HG03103 (cell line): Measurements from ENCODE around the gene FGF16.
"Not testable (repeated sequence)": the region's sequence is repeated elsewhere in the genome, so short reads cannot be mapped to it uniquely, and the experiment has no call there.

Experiments
- ATAC-seq: cut with Tn5 transposase; IDR thresholded peaks from one replicate; pipeline ENCODE4 v1.9.1; 2021; ENCODE audit warnings: low read depth; ENCODE audit not compliant: unreplicated experiment

The FGF16 gene

DNA sequence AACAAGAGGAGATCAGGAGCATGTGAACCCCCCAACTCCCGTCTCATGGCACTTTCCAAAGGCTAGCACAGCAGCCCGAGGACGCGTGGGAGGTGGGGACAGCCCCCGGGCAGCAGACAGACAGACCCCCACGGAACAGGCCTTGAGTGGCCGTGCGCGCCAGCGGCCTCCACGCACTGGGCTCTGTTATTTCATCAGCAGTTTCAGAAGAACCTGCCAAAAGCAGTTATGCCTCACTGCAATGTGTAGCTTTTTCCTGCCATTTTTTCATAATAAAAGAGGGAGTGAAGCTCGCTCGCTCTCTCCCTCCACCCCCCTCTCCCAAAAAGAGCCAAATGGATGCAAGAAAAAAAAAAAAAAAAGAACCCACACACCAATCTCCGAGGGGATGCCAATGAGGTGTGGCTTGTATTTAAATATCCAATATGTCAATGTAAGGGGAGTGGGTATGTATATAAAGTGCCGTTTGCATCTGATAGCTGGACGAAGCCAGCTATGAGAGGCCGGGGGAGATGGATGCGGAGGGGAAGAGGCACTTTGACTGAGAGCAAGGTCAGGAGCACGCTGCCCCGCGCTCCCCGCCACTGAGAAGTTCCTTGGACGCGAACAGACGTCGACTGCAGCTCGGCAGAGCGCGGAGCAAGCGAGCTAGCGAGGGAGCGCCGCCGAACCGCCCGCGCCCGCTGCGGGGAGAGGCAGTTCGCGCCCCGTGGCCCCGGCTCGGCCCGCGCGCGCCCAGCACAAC lies at the start of gene FGF16:
TSS of gene FGF16 (plus strand) at position 482 of the 745 bp plus-strand sequence. CDS start 286 bp downstream, outside the sequence.
- ATAC-seq, result no peak

DNA sequence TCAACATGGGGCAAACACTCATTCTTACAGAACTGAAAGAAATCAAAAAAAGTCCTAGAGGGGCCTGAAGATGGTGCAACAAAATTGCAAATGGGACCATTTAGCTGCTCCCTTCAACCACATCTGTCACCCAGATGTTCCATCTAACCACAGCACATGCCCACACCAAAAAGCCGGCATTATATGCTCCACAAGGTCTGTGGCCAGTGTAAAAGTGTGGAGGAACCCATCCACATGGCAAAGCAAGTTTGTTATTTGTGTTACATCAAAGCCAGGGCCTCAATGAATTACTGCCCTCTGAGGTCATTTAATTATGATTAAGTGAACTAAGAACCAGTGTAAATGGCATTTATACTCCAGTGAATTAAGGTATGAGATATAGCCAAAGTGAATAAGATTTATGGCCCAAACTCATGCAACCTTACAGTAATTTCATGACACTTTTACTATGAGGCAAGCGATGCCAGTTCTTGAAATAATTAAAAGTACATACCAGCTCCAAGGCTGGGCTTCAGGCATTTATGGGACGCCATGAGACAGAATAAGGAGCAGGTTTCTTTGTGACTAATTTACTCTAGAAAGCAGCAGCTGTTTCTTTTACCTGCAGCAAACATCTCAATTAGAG lies 48.7 kb upstream of the FGF16 start:
- ATAC-seq, result no peak

DNA sequence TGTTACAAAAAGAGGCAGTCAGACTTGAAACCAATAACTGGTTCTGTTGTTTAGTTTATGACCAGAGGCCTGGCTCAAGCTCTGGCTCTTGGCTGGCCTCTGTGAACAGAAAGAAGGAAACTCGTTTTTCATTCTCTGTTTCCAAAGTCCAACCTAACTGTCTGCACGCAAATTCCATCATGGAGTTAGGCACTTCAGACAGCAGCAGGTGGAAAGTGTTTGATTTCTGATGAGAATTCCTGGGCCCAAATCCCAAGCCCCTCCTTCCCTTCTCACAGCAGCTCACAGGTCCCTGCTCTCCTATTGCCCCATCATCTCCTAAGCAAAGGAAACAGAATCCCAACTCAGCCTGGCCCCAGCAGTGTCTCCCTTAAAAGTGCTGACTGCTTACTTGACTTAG lies 42.8 kb upstream of the FGF16 start:
- ATAC-seq, result no peak

DNA sequence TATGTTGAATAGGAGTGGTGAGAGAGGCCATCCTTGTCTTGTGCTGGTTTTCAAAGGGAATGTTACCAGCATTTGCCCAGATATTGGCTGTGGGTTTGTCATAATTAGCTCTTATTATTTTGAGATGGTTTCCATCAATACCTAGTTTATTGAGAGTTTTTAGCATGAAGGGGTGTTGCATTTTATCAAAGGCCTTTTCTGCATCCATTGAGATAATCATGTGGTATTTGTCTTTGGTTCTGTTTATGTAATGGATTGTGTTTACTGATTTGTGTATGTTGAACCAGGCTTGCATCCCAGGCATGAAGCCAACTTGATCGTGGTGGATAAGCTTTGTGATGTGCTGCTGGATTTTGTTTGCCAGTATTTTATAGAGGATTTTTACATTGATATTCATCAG lies 39.4 kb upstream of the FGF16 start:
- ATAC-seq, result not testable (repeated sequence)

DNA sequence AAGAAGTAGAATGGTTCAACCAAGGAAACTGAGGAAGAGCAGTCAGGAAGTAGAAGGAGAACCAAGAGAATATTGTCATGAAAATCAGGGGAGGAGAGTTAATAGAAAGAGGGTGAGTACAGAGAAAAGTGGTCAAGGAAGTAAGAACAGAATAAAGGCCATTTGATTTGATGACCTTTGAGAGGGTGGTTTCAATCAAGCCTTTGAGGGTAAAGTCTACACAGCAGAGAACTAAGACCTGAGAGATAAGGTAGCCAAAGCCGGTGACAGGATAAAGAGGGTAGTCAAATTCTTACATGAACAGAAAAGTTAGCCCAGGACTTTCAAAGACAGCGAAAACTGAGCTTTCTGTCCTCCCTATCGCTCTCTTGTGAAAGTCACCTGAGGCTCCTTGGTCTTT lies 34.6 kb upstream of the FGF16 start:
- no peak for ATAC-seq

DNA sequence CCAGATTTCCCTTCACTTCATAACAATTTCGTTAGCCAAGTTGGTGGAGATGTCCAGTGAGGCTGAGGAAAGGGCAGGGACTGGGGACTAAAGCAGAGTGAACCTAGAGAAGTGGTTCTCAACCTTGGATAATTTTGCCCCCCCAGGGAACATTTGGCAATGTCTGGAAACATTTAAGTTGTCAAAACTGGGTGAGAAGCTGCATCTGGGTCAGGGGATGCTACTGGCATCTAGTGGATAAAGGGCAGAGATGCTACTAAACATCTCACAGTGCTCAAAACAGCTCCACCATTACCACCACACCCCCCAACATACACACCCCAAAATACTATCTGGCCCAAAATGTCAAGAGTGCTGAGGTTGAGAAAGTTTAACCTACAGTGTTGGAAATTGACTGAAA lies 32.0 kb upstream of the FGF16 start:
- ATAC-seq, result no peak

DNA sequence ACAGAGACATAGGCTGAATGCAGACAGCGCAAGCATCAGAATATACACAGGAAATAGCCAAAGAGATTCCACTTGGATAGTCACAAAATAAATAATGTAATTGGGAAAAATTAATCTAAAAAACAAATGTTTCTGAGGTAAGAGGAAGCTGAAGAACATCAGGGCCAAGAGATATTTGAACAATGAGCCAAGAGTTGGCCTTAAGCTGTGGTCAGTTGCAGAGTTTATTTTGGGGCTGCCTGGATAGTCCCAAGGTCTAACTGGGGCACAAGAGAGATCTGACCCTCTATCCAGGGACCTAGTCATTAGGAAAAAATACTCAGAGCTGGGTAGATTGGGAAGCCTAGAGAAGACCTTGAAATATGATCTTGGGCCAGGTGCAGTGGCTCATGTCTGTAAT lies 31.3 kb upstream of the FGF16 start:
- ATAC-seq, result no peak

DNA sequence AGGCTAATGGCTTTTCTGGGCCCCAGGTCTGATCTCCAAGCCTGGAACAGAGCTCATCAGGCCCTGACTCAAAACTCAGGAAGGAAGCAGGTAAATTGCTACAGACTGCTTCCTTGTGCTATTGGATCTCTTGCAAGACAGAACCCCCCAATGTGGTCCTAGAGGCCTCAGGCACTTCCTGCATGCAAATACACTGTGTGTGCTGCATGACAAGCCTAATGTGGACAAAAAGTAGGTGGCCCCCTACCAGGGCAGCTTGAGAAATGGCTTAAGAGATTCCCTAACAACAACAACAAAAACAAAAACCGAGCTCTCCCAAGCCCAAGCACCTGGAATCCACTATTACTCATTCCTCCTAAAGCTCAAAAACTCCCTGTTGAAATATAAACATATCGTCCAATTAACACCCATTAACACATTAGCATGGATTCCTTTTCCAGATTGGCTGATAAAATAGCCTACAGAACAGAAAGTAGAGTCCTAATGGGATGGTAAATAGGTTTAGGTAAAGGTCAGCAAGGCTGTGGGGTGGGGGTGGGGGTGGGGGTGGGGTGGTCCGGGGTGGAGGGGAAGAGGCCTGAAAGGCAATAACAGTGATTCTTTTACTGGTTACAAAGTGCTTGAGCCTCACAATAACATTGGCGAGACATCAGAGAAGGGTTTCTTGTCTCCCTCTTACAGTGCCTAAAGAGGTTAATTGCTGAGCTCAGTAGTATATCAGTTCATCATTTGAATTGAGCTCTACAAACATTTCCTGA lies 24.1 kb upstream of the FGF16 start:
- ATAC-seq, result no peak

DNA sequence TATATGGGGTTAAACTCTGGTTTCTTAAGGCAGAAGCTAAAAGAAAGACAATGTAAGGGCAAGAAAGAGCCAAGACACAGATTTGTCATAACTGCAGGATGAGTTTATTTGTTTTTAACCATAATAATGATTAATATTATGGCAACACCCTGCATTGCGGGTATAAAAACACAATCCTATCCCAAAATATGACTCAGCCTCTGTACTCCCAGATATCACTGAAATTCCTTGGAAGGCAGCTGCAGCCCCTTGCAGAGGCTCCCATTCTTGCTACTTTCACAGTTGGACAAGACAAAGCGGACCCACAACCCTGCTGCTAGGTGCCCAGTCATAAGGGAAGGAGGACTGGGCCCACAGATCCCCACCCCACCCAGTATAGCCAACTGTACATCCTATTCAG lies 20.4 kb upstream of the FGF16 start:
- ATAC-seq, result no peak

DNA sequence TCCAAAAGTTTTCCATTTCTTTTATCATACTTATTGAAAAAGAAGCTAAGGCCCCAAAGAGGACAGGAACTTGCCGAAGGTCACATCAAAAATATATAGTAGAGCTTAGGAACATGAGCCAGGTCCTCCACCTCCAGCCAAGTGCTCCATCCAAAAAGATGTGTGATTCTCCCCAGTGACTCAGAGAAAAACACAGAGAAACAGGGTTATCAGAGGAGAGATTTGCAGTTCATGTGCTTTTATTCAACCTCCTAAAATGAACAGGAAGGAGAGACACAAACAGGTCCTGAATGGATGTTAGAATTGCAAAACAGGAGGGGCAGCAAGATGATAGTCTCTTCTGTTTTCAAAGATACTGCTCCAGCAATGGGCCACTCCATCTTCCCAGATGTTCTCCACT lies 19.6 kb upstream of the FGF16 start:
- ATAC-seq, result no peak

DNA sequence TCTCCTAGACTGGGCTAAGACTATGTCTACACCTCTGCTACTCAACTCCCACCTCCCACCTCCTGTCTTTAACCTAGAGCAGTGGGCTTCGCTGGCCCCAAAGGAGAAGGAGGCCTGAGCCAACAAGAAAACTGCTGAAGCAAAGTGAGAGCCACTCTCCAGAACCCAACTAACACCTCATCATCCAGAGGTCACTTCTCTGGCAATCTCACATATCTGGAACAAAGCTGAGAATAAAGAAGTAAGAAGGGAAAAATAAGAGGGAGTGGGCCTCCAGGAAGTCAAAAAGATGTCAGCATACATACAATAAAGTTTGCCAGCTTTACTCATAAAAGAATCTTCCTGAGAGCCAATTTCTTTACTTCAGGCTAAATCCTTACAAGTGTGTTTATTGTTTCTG lies 18.6 kb upstream of the FGF16 start:
- no peak for ATAC-seq

DNA sequence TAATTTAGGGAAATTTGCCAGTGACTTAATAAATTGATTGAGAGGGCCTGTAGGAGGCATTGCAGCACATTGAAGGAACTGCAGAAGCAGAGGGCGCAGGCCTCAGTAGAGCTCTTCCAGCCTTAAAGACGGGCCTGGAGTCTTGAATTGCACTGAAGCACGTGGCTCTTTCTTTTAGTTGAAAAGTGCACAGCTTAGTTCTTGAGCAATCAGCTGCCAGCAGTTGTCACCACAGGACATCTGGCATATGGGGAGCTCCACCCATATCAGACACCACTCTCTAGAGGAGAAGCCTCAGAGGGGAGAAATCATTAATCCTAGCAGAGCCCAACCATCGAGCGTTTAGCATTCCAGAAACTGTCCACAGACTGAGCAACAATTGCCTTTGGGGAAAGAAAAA lies 16.0 kb upstream of the FGF16 start:
- no peak for ATAC-seq

DNA sequence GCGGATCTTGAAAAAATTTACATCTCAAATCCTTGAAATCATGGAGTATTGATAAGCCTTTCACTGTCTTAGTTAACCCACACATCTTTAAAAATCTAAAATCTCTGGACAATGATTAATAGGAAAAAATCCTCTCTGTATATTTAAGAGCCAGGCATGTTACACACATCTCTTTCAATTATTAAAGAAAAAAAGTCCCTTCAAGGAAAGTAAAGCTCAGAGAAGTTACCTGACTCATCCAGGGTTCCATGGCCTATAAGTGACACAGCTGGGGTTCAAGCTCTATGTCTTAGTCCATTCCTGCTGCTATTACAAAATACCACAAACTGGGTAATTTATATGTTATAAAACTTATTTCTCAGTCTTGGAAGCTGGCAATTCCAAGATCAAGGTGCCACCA lies 14.2 kb upstream of the FGF16 start:
- no peak for ATAC-seq

DNA sequence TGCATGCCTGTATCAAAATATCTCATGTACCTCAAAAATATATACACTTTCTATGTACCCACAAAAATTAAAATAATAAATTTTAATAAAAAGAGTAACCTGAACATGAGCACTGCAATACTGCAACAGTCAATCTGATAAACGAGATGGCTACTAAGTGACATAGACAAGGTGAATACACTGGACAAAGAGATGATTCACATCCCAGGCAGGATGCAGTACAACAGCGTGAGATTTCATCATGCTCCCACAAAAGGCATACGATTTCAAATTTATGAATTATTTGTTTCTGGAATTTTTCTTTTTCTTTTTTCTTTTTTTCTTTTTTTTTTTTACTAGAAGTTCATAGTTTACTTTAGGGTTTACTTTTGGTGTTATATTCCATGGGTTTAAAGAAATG lies 12.2 kb upstream of the FGF16 start:
- no peak for ATAC-seq

DNA sequence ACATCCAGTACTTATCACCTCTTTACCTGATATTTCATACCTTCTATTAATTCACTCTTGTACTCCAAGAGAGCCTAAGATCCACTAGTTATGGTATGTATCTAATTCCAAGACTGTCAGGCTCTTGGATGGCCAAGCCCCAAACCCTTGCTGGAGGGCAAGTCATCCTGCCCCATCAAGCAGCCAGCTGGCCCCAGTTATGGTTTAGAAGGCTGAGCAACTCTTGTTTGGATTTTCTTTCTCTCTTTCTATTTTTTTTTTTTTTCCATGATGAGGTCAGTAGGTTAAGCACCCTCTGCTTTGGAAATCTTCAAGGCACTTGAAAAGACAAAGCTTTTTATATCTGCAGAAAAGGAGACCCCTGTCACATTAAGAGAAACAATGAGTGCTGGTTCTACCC lies 10.9 kb upstream of the FGF16 start:
- no peak for ATAC-seq

DNA sequence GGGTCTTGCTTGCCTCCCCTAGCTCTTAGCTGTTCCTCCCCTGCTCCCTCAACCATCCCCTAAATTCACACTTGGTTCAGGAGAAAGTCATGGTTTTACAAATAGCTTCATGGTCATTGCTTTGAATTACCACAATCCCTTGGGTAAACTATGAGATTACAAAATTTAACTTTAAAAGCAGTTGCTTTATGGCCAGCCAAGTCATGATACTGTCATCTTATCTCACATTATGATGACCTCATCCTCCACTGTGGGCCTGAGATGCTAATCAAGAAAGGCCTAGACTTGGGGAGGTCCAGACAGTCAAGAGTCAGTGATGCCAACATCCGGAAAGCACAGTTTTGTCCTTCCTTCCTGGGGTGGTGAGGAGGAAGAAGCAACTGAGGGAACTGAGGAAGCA lies 10.5 kb upstream of the FGF16 start:
- no peak for ATAC-seq

DNA sequence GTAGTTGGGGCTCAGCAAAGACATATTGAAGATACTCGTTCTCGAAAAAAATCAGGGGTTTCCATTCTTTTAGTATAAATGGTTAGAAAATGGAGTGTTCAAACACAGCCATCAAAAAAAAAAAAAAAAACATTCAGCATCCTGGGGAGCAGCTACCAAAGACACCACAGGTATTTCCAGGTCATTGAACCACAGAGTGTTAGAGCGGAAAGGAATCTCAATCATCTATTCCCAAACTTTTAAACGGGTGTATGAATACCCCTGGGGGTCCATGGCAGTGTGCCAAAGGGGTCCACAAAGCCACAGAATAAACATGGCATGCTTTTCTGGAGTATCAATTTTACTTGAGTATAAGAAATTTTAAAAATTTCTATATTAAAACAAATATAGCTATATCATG lies 6.9 kb upstream of the FGF16 start:
- no peak for ATAC-seq

DNA sequence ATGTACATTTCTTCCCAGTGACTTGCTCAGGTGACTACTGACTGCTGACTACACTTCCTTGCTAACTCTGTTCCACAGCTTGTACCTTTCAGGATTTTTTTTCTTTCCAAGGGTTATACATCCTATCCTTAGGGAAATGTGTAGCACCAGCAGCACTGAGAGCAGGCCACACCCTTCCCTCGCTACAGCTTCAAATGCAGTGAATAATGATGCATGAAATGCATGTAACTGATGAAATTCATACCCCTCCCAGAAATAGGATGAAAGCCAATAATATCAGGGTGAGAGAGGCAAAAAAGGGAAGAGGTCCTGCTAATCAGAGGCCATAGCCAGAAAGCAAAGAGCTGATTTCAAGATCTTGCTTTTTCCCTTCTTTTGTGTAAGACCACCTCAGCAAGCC lies 6.2 kb upstream of the FGF16 start:
- ATAC-seq, result no peak

DNA sequence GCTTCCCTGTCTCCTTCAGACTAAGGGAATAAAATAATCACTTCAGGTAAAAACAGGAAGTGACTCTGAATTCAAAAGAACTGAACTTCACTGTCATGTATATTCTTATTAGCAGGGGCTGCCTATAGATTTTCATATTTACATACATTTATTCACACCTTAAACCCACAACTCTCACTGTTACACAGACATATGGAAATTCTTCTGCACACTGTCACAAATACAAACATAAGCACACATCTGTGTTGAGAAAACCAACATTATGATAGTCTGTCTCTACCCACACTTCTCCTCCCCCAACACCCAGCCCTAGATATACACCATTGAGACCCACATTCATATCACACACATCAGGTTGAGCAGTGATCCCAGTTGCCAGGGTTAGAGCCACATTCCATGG lies 5.7 kb upstream of the FGF16 start:
- ATAC-seq, result no peak

DNA sequence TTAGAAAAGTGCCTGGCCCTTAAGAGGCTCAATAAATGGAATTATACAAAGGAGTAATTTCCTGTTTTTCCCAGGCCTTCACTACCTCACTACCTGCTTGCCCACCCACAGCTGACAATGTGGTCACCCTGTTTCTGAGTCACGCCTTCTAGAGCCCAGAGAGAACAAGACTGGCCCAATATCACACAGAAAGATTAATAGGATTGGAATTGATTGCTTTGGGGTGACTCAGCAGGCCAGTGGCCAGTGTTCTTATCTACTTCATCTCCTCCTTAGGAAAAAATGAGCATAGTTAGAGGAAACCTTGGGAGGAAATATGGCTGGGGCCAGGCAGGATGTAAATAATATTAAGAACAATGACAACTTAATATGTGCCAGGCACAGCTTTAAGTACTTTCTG lies 4.5 kb upstream of the FGF16 start:
- no peak for ATAC-seq

DNA sequence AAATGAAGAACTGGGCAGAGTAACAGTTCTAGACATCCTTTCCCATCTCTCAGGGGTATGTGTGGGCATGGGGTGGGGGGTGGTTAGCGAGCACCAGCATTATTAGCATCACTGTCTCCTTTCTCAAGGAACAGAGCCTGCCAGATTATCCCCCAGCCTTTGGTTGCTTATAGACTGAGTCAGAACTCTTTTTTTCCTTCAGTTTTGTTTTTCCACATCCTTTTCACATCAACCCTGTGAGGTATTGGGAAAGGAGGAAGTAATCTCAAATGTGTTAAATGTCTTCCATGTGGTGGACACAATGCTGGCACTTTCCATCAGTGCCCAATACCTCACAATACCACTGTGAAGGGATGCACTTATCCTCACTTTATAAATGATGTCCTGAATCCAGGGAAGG lies 3.1 kb upstream of the FGF16 start:
- ATAC-seq, result no peak

DNA sequence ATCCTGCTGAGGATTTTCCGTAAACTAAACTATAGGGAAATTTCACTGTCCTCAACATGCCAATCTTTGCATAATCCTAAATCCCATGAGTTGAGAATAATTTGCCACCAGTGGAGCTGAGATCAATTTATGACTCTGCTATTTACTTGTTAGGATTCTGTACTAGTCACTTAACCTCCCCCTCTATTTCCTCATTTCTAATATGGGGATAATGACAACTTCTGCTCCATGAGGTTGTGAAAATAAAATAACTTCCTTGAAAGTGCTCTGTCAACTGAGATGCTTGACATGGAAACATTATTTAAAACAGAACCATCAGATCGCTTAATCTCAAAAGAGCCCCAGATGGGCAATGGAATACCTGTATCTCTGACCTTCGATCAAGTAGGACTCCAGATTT lies 2.6 kb upstream of the FGF16 start:
- ATAC-seq, result no peak
